Esophagus muscularis mucosa (tissue), 4 donors: ENCODE measurements around the gene MAZ. TPM values are rescaled to one million over a fixed set of nuclear protein-coding genes. Genes with fewer than 3 reads are reported as not detected.

Source experiments
- DNase-seq: peaks from one replicate; pipeline ENCODE4 v3.0.0-alpha.2; 2017; ENCODE audit errors: extremely low spot score
- H3K27ac ChIP-seq, 4 donors: fragments of 200-600 bp; sonication (generic); replicated peaks in 1 of 4; 1 replicate in 3 of 4; 2 replicates in 1 of 4; pipeline ENCODE4 v1.5.1; 2016 to 2019; ENCODE audit warnings: mild to moderate bottlenecking in 1 of 4
- H3K27me3 ChIP-seq, 4 donors: fragments of 200-600 bp; sonication (generic); one replicate each; pipeline versions ENCODE4 v1.5.1 to v1.6.0; 2016 to 2019
- H3K36me3 ChIP-seq, 4 donors: fragments of 200-600 bp; sonication (generic); one replicate each; pipeline ENCODE4 v1.5.1; 2016 to 2019
- H3K4me1 ChIP-seq, 4 donors: fragments of 200-600 bp; sonication (generic); one replicate each; pipeline ENCODE4 v1.5.1; 2016 to 2019
- H3K4me3 ChIP-seq, 4 donors: fragments of 200-600 bp; sonication (generic); 1 replicate in 2 of 4; 2 replicates in 2 of 4; pipeline ENCODE4 v1.5.1; 2016 to 2019; ENCODE audit warnings: mild to moderate bottlenecking in 4 of 4, moderate library complexity in 1 of 4
- H3K9me3 ChIP-seq, 4 donors: fragments of 200-600 bp; sonication (generic); 1 replicate in 3 of 4; 2 replicates in 1 of 4; pipeline ENCODE4 v1.5.1; 2016 to 2019
- CTCF ChIP-seq, 3 experiments: fragments of 200-600 bp in 2 of 3; fragments of 450-650 bp in 1 of 3; sonication (generic) in 2 of 3; IDR thresholded peaks; one replicate each; pipeline ENCODE4 v1.5.1; 2017 to 2019; ENCODE audit warnings: antibody characterized with exemption in 3 of 3, mild to moderate bottlenecking in 2 of 3, moderate library complexity in 1 of 3
- EP300 ChIP-seq: sonication (generic); formaldehyde crosslinking; IDR thresholded peaks from one replicate; pipeline ENCODE4 v1.6.1; 2017; ENCODE audit warnings: antibody characterized with exemption
- POLR2A ChIP-seq: fragments of 450-650 bp; IDR thresholded peaks from one replicate; pipeline ENCODE4 v1.6.1; 2017; ENCODE audit warnings: antibody characterized with exemption, moderate library complexity, mild to moderate bottlenecking, low read depth
- POLR2AphosphoS5 ChIP-seq, 2 donors: sonication (generic); formaldehyde crosslinking; IDR thresholded peaks; one replicate each; pipeline ENCODE4 v1.6.1; 2017; ENCODE audit warnings: antibody characterized with exemption in 2 of 2
- WGBS: methylation state at CpG from one replicate; pipeline ENCODE4 v1.1.5; 2018; 5-methylcytosine and 5-hydroxymethylcytosine counted together
- intact Hi-C: fragments of 100-400 bp; cut with DNase I; formaldehyde crosslinking; loops from one replicate; pipeline ENCODE4 v1.15.1; 2023
- total RNA-seq, 4 donors: library from RNA; depleted of rRNA; stranded (reverse); fragments of >200 nt; gene quantifications; one replicate each; pipeline versions ENCODE4 v1.1.0 to v1.2.1, GENCODE V29; 2016

MAZ gene
- total RNA-seq, 4 donors from 2014 or later: 120 to 284 (median 158) TPM

- peak overlapping the region; percentile 69 to 96 (median 78) for H3K4me3 ChIP-seq
- no peak for TF ChIP-seq POLR2AphosphoS5 (IDR thresholded peaks at IDR 0.05)
- TF ChIP-seq CTCF (IDR thresholded peaks at IDR 0.05): no peak
- TF ChIP-seq POLR2A: no peak
- no peak for TF ChIP-seq EP300
- peaks cover 2 to 31% (median 26%) of the 10 kb centered on the region in 4 donors for H3K36me3 ChIP-seq
- H3K27me3 ChIP-seq: peaks cover 0 to 2% (median 0%) of the 10 kb centered on the region in 4 donors
- under 1% methylated on average over 17 of the region's 26 CpGs for WGBS
- H3K4me1 ChIP-seq: peaks cover 36 to 43% (median 40%) of the 10 kb centered on the region in 4 donors
- no peak for DNase-seq
- intact Hi-C loops: no loop called here
- peak overlapping the region; percentile 90 to 99 (median 98) for H3K27ac ChIP-seq
- H3K9me3 ChIP-seq: no peaks in the 10 kb centered on the region
Measured at GRCh38 chr16:29804455-29805231, 1.7 kb upstream of the MAZ start.

GRCh38 chr16:29805232-29806098 is 864 bp upstream of the MAZ start:
- H3K9me3 ChIP-seq: no peaks in the 10 kb centered on the region
- H3K4me1 ChIP-seq: peaks cover 44 to 51% (median 48%) of the 10 kb centered on the region in 4 donors
- DNase-seq: peak; percentile 99
- H3K27me3 ChIP-seq: peaks cover 0 to 2% (median 0%) of the 10 kb centered on the region in 4 donors
- H3K27ac ChIP-seq: peak overlapping the region; percentile 90 to 99 (median 98)
- intact Hi-C loops: no loop called here
- peak overlapping the region; percentile 69 to 96 (median 78) for H3K4me3 ChIP-seq
- peaks cover 0 to 31% (median 26%) of the 10 kb centered on the region in 4 donors for H3K36me3 ChIP-seq
- TF ChIP-seq POLR2A: peak; percentile 83
- peak; percentile 96 to 98 for TF ChIP-seq POLR2AphosphoS5 (IDR thresholded peaks at IDR 0.05)
- no peak for TF ChIP-seq EP300
- TF ChIP-seq CTCF (IDR thresholded peaks at IDR 0.05): no peak
- under 1% methylated on average over 58 of the region's 103 CpGs for WGBS

- no CpG with 5 or more reads among the region's 99 CpGs for WGBS
- intact Hi-C loops: no loop called here
- H3K4me3 ChIP-seq: peak overlapping the region; percentile 61 to 96 (median 64)
- DNase-seq: no peak
- H3K36me3 ChIP-seq: peaks cover 0 to 26% (median 22%) of the 10 kb centered on the region in 4 donors
- TF ChIP-seq CTCF (IDR thresholded peaks at IDR 0.05): no peak
- TF ChIP-seq POLR2A: no peak
- no peak for TF ChIP-seq EP300
- H3K9me3 ChIP-seq: no peaks in the 10 kb centered on the region
- H3K4me1 ChIP-seq: peaks cover 52 to 63% (median 61%) of the 10 kb centered on the region in 4 donors
- peaks cover 0 to 2% (median 0%) of the 10 kb centered on the region in 4 donors for H3K27me3 ChIP-seq
- peak overlapping the region; percentile 95 to 96 (median 96) for H3K27ac ChIP-seq
Measured at GRCh38 chr16:29806641-29807425, 504 bp downstream of the MAZ start.

GRCh38 chr16:29807426-29808218 is 1.3 kb downstream of the MAZ start:
- H3K27ac ChIP-seq: peak overlapping the region; percentile 95 to 96 (median 96)
- peaks cover 60 to 71% (median 69%) of the 10 kb centered on the region in 4 donors for H3K4me1 ChIP-seq
- peak overlapping the region; percentile 61 to 96 (median 64) for H3K4me3 ChIP-seq
- peaks cover 0 to 26% (median 22%) of the 10 kb centered on the region in 4 donors for H3K36me3 ChIP-seq
- WGBS: 0% methylated on average over 3 of the region's 69 CpGs
- peak; percentile 29 to 58 (median 56) for TF ChIP-seq CTCF (IDR thresholded peaks at IDR 0.05)
- TF ChIP-seq POLR2AphosphoS5 (IDR thresholded peaks at IDR 0.05): peak in 1 of 2 donors; percentile 84
- no peak for TF ChIP-seq EP300
- no peak for TF ChIP-seq POLR2A
- no peaks in the 10 kb centered on the region for H3K9me3 ChIP-seq
- peak; percentile 96 for DNase-seq
- peaks cover 0 to 2% (median 0%) of the 10 kb centered on the region in 4 donors for H3K27me3 ChIP-seq
- intact Hi-C loops: no loop called here
